NCI-H1417 (cell line): ENCODE measurements around the gene UBN1.

Source experiments
- DNase-seq, 3 experiments: peaks; one replicate each; lab custom pipeline; 2025; lab: John Stamatoyannopoulos, UW

Gene UBN1

DNA sequence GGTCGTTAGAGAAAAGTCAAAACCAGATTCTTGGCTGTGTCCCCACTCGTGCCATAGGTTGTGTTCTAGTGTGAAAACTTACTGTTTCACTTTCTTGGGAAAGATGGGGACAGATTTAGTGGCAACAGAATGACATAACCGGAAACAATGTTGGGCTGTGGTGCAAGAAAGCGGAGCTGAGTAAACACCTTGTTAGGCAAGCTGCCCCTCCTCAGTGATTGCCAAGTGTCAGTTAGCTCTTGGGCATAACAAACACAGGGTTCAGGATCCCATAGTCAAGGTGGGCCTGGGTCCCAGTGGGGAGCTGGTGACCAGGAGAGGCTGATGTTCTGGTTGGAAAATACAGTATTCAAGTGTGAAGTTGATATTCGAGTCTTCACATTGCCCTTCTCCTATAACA, 15.4 kb downstream of the UBN1 start:
- no peak for DNase-seq

DNA sequence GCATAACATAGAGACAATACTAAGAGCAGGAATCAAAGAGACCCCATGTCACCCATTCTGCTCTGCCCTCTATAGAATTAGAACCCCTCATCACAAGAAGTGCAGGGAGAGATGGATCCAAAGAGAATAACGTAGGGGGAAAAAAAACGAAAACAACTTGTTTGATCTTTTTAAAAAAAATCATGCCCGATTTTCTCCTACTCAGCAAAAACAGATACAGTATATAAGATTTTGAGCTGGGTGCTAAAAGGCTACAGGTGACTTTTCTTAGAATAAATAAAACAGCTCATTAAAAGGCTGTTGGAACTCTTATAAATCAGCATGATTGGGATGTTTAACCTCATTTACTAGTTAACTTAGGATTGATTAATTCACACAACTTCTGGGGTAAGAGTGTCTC, 17.4 kb downstream of the UBN1 start:
- DNase-seq: no peak

DNA sequence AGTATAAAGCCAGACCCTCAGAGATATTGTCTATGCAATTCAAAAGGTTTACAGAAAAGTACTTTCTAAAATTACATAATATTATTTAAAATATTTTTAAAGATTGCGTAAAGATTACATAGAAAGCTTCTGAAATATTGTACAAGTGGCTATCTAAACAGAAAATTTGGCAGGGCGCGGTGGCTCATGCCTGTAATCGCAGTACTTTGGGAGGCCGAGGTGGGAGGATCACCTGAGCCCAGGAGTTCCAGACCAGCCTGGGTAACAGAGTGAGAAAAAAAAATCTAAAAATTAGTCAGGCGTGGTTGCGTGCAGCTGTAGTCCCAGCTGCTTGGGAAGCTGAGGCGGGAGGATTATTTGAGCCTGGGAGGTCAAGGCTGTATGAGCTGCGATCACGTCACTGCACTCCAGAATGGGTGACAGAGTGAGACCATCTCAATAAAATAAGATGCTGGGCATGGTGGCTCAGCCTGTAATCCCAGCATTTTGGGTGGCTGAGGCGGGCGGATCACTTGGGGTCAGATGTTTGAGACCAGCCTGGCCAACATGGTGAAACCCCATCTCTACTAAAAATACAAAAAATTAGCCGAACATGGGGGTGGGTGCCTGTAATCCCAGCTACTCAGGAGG, 18.1 kb downstream of the UBN1 start:
- no peak for DNase-seq

DNA sequence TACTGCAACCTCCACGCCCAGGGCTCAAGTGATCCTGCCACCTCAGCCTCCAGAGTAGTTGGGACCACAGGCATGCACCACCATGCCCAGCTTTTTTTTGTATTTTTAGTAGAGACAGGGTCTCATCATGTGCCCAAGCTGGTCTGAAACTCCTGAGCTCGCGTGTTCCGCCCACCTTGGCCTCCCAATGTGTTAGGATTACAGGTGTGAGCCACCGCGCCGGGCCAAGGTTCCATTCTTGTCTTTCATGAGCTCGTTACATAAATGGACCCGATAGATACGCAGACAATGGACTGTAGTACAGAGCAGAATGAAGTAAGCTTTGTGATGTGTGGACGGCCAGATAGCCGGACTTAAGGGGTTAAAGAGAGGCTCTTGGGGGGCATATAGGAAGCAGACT, 19.3 kb downstream of the UBN1 start:
- no peak for DNase-seq

DNA sequence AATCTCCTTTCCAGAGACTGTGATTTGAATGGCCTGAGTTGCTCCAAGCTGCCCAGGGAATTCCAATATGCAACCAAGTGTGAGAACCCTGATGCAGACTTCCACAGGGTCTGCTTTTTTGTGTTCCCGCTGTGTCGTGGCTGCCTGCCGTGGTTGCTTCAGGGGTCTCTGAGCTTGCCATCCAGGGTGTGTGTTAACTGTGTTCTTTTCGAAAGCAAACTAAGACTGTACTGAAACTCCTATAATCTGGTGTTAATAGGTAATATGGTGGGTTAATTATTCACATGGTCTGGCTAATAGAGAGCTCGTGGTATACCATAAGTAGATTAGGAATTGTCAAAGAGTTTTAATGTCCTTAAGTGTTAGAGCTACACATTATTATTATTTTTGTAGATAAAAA, 20.7 kb downstream of the UBN1 start:
- no peak for DNase-seq

DNA sequence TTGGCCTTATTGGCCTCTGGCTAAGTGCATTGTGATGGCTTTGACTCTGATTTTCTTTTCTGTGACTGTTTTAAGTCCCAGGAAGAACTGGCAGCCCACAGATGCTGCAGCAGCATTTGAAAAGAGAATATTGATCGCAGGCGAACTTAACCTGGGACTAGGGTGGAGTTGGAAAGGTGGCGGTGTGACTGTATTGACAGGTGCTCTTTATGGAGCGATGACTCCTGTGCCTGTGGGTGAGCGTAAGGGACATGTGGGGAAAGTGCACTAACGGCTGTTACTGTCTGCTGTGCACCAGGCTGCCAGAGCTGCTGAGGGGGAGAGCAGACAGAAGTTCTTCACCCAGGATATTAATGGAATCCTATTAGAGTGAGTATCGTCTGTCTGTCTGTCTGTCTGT, 21.3 kb downstream of the UBN1 start:
- no peak for DNase-seq

DNA sequence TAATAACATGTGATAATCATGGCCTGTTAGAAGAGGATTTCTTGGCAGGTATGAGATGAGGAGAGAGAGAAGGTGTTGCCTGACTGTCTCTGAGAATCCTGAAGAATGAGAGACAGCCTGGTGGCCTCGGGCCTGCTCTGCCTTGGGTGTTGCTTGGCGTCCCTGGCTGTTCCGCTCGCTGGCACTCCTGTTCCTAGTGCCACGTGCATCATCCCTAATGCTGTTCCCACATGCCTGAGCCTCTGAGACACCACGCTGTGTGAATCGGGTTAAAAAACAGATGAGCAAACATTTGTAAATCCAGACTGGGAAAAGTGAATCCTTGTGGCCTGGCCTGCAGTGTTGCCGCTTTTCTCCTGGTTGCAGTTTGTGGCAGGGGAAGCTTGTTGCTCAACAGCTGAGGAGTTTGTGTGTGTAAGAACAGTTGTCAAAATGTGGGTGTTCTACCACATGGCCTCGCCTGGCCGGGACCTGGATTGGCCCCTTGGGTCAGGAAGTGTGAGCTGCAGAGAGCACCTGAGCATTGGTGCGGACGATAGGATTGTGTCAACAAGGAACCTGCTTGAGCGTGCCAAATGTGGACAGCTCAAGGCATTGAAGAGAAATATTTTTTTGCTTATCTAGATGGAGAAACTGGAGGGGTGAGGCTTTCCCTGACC, 22.0 kb downstream of the UBN1 start:
- DNase-seq: no peak

DNA sequence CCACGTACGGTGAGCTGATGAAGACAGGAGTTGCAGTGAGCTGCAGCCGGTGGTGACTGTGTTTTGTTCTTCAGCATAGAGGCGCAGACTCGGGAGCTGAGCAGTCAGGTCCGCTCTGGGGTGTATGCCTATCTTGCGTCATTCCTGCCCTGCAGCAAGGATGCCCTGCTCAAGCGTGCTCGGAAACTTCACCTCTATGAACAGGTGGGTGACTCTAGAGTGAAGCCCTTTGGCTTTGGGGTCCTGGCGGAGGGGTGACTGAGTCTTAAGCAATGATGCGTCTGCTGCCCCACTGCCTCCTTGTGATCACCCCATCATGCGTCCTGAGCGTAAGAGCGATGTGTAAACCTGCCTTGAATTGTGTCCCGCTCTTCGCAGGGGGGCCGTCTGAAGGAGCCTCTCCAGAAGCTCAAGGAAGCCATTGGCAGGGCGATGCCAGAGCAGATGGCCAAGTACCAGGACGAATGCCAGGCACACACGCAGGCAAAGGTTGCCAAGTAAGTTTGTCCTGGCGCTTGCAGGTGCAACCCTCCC, 22.9 kb downstream of the UBN1 start:
- no peak for DNase-seq

DNA sequence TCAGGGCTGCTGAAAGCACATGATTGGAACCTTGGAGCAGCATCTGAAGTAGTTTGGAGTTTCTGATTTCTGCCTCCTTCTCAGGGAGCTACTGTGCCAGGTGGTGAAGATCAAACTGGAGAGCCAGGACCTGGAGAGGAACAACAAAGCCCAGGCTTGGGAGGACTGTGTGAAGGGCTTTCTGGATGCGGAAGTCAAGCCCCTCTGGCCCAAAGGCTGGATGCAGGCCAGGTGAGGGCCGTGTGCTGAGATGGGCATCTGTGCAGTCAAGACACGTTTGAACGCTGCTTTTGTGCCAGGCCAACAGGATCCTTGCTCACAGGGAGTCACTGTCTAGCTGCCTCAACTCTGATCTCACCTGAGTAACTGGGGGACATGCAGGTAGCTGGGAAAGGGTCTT, 23.8 kb downstream of the UBN1 start:
- no peak for DNase-seq

DNA sequence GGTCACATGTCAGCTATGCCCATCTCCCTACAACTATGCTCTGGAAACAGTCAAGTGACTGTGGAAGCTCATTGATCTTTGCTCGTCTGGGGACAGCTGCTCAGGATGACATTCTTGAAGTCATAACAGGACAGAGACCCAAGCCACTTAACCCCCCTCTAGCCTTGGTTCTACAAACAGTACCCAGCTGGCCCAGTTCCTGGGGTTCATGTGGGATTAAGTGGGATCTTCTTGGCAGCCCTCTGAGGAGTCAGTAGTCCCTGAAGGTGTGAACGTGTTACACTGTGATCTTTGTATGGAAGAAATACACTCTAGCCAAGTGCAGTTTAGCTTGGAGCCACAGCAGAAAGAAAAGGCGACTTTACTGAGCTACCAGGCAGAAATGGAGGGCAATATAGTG, 25.8 kb downstream of the UBN1 start:
- DNase-seq: no peak

DNA sequence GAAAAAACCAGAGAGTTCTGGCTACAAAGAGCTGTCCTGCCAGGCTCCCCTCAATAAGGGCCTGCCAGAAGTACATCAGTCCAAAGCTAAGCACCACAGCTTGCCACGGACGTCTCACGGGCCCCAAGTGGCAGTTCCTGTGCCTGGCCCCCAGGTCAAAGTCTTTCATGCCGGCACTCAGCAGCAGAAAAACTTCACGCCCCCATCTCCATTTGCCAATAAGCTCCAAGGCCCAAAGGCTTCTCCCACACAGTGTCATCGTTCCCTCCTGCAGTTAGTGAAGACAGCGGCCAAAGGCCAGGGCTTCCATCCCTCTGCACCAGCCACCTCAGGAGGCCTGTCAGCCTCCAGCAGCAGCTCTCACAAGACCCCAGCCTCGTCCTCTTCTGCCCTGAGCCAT, 27.4 kb downstream of the UBN1 start:
- no peak for DNase-seq

DNA sequence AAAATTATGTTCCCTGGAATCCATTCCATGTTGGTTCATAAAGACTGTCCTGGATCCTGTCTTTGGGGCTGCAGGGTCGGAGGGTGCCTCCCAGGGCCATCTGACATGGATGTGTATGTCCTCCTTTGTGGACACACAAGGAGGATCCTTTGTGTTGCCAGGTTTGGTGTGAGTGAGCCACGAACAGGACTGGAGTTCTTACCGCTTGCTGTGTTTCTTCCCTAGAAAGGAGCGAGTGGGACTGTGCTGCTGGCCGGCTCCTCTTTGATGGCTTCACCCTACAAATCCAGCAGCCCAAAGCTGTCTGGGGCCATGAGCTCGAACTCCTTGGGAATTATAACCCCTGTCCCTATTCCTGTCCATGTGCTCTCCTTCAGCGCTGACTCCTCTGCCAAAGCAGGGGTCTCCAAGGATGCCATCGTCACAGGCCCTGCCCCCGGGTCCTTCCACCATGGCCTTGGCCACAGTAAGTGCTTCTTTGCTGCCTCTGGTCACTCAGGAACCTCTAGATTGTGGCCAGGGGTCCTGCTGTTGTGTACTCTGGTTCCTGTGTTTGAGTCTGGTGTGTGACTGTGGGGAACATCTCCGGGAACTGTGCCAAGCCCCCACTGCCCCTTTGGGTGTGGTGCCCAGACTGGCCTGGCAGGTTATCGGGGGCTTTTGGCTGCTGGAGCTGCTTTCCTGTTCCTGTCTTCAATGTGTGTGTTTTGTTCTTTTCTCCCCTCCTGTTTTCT, 29.5 kb downstream of the UBN1 start:
- no peak for DNase-seq

DNA sequence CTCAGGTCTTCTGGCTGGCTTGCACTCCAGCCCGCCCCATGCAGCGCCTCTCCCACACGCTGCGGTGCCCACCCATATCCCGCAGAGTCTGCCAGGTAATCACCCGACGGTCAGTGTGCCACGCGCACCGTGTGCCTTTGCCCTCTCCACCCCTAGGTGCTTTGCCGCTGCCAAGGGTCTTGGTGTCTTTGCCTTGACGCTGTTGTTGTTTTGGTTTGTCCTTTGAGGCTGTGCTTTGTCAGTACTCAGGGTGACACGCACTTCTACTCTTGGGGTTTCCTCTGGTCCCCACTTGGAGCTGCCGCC, 30.1 kb downstream of the UBN1 start:
- no peak for DNase-seq

DNA sequence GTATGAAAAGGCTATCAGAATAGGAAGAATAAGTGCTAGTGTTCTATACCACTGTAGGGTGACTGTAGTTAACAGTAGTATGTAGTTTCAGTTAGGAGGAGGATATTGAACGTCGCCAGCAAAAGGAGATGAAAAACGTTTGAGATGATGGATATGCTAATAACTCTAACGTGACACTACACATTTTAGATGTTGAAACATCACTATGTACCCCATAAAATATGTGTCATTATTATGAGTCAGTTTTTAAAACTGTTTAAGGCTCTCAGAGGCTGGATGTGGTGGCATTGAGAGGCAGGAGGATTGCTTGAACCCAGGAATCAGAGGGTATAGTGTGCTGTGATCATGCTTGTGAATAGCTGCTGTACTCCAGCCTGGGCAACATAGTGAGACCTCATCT, 31.8 kb downstream of the UBN1 start:
- no peak for DNase-seq

DNA sequence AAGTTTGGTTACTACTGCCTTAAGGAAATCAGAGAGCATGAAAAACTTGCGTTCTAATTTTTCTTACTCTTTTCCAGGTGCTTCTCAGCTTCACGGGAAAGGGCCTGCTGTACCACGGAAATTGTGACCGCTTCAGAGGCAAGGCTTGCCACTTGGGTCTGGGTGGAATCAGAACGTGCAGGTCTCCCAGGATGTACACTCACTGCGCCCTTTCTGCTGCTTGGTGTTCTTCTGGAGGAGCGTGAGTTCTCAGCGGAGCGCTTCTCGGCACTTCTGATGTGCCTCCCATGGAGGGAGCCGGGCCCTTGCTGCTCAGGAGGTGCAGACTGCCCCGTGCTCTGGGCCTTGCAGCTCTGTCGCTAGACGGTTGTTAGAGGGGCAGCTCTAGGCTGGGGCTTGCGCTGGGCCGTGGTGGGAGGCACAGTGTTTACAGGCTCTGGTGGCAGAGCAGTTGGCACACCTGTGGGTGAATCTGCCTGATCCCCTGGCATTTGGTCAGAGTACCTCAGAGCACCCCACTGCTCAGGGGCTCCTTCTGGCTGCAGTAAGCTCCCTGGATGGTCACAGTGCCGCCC, 32.8 kb downstream of the UBN1 start:
- no peak for DNase-seq

DNA sequence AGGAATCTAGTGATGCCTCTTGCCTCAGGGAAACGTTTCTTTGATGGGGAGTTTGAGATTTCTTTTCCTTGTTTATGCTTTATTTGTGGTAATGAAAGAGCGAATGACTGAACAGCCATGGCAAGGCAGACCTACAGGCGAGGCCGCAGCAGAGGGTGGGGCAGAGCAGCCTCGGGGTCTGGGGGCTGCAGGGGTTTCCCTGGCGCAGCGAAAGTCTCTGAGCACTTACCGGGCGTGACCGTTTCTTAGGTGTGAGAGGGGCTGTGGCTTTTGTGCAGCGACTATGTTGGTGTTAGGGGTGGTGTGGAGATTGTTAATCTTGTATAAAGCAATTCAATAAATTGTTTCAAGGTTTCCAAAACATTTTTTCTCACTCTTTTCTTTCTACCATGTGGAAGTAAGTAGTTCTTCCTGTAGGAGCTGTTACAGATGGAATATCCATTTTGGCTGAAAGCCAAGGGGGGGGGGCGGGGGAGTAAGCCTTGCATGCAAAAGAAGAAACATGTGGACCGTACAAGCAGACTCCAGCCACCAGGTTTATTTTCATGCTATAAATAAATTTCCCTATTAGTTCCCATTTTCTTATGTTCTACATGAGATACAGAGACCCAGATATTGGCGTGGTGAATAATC, 34.8 kb downstream of the UBN1 start:
- DNase-seq: no peak

DNA sequence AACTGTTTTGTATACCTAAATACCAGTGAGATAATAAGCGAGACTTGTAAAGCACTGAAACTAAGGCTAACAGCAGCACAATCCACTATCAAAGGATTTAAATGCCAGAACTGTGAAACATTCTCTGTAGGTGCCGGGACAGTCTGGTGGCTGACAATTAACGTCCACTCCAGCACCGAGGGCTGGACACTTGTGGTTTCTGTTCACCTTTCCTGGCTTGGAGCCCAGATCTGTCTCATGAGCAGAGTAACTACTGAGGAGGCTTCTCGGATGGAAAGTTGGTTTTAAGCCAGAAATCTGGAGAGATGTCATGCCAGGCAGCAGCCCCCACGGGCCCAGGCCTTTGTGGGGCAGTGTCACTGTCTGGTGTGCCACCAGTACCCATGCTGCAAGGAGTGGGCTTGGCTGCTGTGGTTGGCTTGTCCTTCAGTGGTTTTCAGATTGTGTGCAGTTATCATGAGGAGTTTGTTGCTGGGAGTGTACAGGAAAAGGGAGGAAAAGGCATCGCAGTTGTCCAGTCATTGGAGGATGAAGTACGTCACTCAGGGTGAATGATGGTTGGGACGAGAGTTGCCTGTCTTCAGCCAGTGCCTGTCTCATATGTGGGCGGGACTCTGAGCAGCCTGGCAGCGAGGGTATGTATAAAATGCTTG, 35.5 kb downstream of the UBN1 start:
- peak in 2 of 3 experiments; percentile 1 to 17 for DNase-seq

DNA sequence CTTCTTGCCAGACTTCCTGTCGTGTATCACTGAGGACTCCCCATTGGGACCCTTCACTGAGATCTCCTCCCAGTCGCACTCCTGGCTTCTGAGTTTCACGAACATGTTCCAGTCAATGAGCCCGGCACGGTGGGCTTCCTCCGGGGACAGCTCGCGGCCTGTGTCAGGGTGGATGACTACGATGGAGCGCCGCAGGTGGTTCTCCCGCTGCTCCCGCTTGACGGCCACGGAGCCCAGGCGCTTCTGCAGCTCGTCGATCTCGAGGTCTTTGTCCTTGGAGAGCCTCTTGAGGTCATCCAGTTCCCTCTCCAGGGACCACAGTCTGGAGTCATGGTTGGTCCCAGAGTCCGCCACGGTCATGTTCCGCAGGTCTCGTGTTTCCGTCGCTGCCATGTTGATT, 36.2 kb downstream of the UBN1 start:
- no peak for DNase-seq

DNA sequence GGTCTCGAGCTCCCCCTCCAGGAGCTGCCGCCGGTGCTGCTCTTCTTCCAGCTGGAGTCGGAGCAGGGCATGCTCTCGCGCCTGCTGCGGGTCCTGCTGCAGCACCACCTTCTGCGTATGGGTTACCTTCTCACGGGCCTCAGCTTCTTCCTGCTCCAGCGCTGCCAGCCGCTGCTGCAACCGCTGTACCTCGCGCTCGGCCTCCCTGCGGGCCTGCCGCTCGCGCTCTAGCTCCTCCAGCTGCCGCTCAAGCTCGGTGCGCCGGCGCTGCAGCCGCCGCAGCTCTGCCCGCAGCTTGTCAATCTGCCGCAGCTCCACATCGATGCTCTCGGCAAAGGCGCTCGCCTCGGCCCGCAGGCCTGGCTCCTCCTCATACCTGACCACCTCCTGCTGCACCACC, 36.9 kb downstream of the UBN1 start:
- no peak for DNase-seq

DNA sequence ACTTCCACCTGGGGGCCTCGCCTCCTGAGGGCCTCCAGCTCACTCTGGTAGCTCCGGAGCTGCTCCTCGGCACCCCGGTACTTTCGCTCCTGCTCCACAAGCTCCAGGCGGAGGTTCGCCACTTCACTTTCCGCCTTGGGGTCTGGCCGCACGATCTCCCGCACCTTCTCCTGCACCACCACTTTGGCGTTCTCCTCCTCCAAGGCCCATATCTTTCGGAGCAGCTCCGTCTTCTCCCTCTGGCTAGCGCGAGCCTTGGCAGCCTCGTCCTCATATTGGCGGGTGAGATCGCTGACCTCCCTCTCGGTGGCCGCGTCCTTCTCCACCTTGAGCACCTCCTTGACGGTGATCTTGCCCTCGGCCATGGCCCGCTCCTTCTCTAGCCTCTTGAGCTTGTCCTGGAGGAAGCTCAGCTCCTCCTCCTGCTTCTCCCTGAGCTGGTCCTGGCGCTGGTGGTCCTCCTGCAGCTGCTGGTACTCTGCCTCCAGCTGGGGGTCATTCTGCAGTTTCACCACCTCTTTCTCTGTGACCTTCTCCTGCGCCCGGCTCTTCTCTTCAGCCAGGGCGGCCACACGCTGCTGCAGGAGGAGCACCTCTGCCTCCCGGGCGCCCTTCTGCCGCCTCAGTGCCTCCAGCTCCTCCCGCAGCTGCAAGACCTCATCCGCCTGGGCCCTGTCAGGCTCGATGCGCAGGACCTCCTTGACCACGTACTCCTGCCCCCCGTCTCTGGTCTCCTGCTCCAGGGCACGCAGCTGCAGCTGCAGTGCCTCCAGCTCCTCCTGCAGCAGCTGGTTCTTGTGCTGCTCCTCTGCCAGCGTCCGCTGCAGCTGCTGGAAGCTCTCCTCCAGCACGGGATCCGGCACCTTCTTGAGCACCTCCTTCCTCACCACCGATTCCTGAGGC, 37.9 kb downstream of the UBN1 start:
- no peak for DNase-seq

DNA sequence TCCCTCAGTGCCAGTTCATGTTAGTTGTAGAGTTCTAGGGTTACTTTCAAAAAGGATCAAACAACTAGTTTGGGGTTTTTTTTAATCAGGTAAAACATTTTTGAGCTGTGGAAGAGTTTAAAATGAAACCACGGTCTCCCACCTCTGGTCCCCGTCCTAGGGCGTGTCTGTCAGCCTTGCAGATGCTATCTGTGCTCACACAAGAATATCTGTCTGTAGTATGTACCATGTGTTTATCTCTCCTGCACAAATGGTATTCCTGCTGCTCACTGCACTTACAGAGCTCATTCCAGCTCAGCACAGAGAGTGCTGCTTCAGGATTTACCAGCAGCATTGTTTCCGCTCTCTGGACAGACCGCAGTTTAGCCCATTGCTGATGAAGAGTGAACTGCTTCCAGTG, 38.9 kb downstream of the UBN1 start:
- no peak for DNase-seq
